GM21423 (cell line): ENCODE data around the gene DCAF15.
"Not testable (repeated sequence)": the region's sequence is repeated elsewhere in the genome, so short reads cannot be mapped to it uniquely, and the experiment has no call there.

ENCODE experiments used
- ATAC-seq: cut with Tn5 transposase; IDR thresholded peaks from one replicate; pipeline ENCODE4 v1.9.1; 2021; ENCODE audit warnings: mild to moderate bottlenecking, moderate library complexity; ENCODE audit not compliant: unreplicated experiment

DCAF15 gene

GRCh38 chr19:13959141-13959961 lies 7.0 kb downstream of the DCAF15 start:
- no peak for ATAC-seq

GRCh38 chr19:13959962-13960862 lies 7.9 kb downstream of the DCAF15 start:
- ATAC-seq = no peak

- no peak for ATAC-seq
Measured at GRCh38 chr19:13960863-13961784, 8.8 kb downstream of the DCAF15 start.

- ATAC-seq = no peak
Measured at GRCh38 chr19:13961826-13962698, 9.8 kb downstream of the DCAF15 start.

- no peak for ATAC-seq
Measured at GRCh38 chr19:13962699-13963602, 10.6 kb downstream of the DCAF15 start.

GRCh38 chr19:13963603-13964105 lies 11.3 kb downstream of the DCAF15 start:
- no peak for ATAC-seq

GRCh38 chr19:13964776-13965175 lies 12.5 kb downstream of the DCAF15 start:
- ATAC-seq = no peak

- ATAC-seq = no peak
Measured at GRCh38 chr19:13965377-13965896, 13.1 kb downstream of the DCAF15 start.

GRCh38 chr19:13965926-13966683 lies 13.8 kb downstream of the DCAF15 start:
- no peak for ATAC-seq

GRCh38 chr19:13966684-13967128 lies 14.4 kb downstream of the DCAF15 start:
- ATAC-seq = no peak

GRCh38 chr19:13967206-13967605 lies 14.9 kb downstream of the DCAF15 start:
- not testable (repeated sequence) for ATAC-seq

- no peak for ATAC-seq
Measured at GRCh38 chr19:13968383-13968935, 16.1 kb downstream of the DCAF15 start.

- ATAC-seq = no peak
Measured at GRCh38 chr19:13968999-13969398, 16.7 kb downstream of the DCAF15 start.

- no peak for ATAC-seq
Measured at GRCh38 chr19:13969897-13970296, 17.6 kb downstream of the DCAF15 start.

GRCh38 chr19:13971868-13972267 lies 19.6 kb downstream of the DCAF15 start:
- ATAC-seq = not testable (repeated sequence)

GRCh38 chr19:13972368-13973155 lies 20.3 kb downstream of the DCAF15 start:
- no peak for ATAC-seq
